GM21576 (cell line): ENCODE data around the gene ENPP3.

ENCODE experiments used
- ATAC-seq: cut with Tn5 transposase; IDR thresholded peaks from one replicate; pipeline ENCODE4 v1.9.1; 2021; ENCODE audit warnings: mild to moderate bottlenecking, moderate library complexity; ENCODE audit not compliant: unreplicated experiment

The ENPP3 gene

GRCh38 chr6:131636880-131637792, at the start of gene ENPP3:
Gene ENPP3 (plus strand): TSS chr6:131637302. CDS start chr6:131637385, 83 bp downstream.
- ATAC-seq: no peak

- ATAC-seq: no peak
Measured at GRCh38 chr6:131587909-131588308, 49.2 kb upstream of the ENPP3 start.

GRCh38 chr6:131588643-131589042, 48.5 kb upstream of the ENPP3 start:
- ATAC-seq: no peak

- no peak for ATAC-seq
Measured at GRCh38 chr6:131592935-131593334, 44.2 kb upstream of the ENPP3 start.

GRCh38 chr6:131594074-131594473, 43.0 kb upstream of the ENPP3 start:
- no peak for ATAC-seq

GRCh38 chr6:131597446-131597845, 39.7 kb upstream of the ENPP3 start:
- no peak for ATAC-seq

- no peak for ATAC-seq
Measured at GRCh38 chr6:131600716-131601115, 36.4 kb upstream of the ENPP3 start.

- ATAC-seq: no peak
Measured at GRCh38 chr6:131602781-131603312, 34.3 kb upstream of the ENPP3 start.

GRCh38 chr6:131613296-131613925, 23.7 kb upstream of the ENPP3 start:
- no peak for ATAC-seq

GRCh38 chr6:131615275-131615674, 21.8 kb upstream of the ENPP3 start:
- ATAC-seq: no peak

- peak; percentile 98 for ATAC-seq
Measured at GRCh38 chr6:131627724-131628682, 9.1 kb upstream of the ENPP3 start, which contains the start of gene MED23. Gene MED23 (minus strand): TSS chr6:131628242. CDS start chr6:131628049, 193 bp downstream.

GRCh38 chr6:131628726-131629125, 8.4 kb upstream of the ENPP3 start:
- no peak for ATAC-seq

GRCh38 chr6:131629651-131630050, 7.5 kb upstream of the ENPP3 start:
- ATAC-seq: no peak

- no peak for ATAC-seq
Measured at GRCh38 chr6:131631625-131632289, 5.3 kb upstream of the ENPP3 start.

- ATAC-seq: peak; percentile 70
Measured at GRCh38 chr6:131635384-131636340, 1.4 kb upstream of the ENPP3 start.

GRCh38 chr6:131638013-131638412, 911 bp downstream of the ENPP3 start:
- no peak for ATAC-seq

GRCh38 chr6:131640100-131640499, 3.0 kb downstream of the ENPP3 start:
- no peak for ATAC-seq

- no peak for ATAC-seq
Measured at GRCh38 chr6:131640576-131640975, 3.5 kb downstream of the ENPP3 start.

GRCh38 chr6:131641554-131641953, 4.5 kb downstream of the ENPP3 start:
- ATAC-seq: no peak
